Pulmonary artery endothelial cell (primary cell): ENCODE results near the gene PPP2R1A. TPM values are rescaled to one million over a fixed set of nuclear protein-coding genes. Genes with fewer than 3 reads are reported as not detected.
"Not testable (repeated sequence)": the region's sequence is repeated elsewhere in the genome, so short reads cannot be mapped to it uniquely, and the experiment has no call there.

Experiments used
- DNase-seq: peaks from one replicate; pipeline ENCODE4 v3.0.0-alpha.2; 2011; ENCODE audit warnings: low read depth, low spot score
- total RNA-seq: library from RNA; depleted of rRNA; stranded (reverse); fragments of >200 nt; gene quantifications from 2 replicates; pipeline ENCODE4 v1.2.3, GENCODE V29; 2014

The PPP2R1A gene
- total RNA-seq, 1 donor from 2014 or later = 116 TPM

DNA sequence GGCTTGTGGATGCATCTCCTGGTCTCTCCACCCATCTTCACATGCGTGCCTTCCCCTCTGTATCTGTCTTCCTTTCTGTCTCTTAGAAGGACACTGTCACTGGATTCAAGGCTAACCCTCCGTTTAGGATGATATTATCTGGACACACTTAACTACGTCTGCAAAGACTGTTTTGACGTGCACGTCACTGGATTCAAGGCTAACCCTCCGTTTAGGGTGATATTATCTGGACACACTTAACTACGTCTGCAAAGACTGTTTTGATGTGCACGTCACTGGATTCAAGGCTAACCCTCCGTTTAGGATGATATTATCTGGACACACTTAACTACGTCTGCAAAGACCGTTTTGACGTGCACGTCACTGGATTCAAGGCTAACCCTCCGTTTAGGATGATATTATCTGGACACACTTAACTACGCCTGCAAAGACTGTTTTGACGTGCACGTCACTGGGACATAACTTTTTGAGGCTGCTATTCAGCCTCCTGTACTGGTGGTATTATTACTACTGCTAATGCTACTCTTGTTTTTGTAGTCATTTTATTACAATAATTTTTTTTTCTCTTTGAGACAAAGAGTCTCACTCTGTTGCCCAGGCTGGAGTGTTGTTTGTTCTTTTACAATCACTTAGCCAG, 11.0 kb downstream of the PPP2R1A start:
- DNase-seq = not testable (repeated sequence)

DNA sequence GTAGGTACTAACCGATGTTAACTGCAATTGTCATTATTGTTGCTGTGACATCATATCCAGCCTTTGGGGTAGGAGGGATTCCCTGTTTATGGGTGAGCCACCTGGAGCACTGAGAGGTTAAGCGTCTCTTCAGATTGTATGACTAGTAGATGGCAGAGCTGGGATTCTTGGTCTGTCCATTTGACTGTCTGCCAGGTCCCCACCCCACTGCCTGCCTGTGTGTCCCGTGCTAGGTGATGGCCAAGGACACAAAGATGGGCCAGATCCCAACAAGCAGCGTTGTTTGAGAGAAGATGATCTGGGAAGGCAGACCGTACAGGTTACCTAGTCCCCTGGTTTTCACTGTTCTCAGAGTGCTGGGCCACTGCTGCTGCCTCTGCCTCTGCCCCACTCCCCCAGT, 16.6 kb downstream of the PPP2R1A start:
- DNase-seq = no peak

DNA sequence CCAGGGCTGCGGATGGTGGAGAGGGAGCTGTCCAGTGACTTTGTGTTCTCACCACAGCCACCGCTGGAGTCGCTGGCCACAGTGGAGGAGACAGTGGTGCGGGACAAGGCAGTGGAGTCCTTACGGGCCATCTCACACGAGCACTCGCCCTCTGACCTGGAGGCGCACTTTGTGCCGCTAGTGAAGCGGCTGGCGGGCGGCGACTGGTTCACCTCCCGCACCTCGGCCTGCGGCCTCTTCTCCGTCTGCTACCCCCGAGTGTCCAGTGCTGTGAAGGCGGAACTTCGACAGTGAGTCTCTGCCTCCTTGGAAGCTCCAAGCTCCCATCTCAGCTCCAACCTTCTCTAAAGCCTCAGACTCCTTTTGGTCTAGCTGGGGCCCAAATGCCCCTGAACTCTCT, 21.4 kb downstream of the PPP2R1A start:
- DNase-seq = no peak

DNA sequence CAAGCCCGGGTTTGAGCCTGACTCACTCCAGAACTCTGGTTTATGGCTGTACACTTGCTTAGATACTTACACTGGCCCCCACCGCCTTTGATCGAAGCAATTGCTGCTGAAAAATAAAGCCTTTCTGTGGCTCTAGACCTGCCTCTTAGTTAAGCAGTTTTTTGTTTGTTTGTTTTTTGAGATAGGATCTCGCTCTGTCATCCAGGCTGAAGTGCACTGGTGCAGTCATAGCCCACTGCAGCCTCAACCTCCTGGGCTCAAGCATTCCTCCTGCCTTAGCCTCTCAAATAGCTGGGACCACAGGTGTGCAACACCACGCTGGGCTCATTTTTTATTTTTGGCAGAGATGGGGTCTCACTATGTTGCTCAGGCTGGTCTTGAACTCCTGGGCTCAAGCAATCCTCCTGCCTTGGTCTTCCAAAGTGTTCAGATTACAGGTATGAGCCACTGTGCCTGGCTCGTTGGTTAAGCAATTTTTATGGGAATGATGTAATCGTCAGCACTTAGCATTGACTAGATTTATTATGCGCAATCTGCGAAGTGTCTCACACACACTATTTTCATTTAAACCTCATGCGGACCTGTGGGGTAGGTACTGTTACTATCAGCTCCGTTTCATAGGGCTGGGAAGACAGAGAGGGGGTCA, 22.2 kb downstream of the PPP2R1A start:
- no peak for DNase-seq

DNA sequence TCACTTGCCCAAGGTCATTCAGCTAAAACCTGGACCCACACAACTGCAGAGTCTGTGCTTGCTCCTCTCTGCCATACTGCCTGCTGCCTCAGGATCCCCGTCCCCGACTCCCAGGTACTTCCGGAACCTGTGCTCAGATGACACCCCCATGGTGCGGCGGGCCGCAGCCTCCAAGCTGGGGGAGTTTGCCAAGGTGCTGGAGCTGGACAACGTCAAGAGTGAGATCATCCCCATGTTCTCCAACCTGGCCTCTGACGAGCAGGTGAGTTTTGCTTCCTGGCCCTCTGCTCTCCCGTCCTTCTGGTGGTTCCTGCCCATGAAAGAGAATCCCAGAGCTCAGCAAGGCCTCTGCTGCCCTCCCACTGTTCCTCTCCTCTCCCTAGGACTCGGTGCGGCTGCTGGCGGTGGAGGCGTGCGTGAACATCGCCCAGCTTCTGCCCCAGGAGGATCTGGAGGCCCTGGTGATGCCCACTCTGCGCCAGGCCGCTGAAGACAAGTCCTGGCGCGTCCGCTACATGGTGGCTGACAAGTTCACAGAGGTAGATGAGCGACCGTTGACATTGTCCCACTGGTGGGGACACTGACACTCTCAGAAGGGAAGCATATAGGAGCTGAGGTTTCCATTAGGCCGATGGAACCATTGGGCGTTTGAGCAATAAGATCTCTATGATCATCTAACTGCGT, 22.9 kb downstream of the PPP2R1A start:
- no peak for DNase-seq

DNA sequence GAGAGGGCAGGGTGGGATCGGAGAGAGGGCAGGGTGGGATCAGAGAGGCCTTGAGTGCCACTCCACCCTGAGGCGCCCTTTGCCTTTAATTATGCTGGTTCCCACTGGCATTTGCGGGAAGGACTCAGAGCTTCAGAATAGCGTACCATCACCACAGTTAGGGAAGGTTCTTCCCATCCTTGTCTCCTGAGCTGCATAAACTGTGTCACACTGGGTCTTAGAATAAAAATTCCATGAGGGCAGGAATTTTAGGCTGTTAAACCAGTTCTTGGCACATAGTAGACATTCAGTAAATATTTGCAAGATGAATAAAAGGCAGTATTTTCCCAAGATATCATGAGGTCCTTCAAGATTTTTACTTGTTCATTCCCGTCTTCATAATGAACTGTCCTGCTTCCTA, 24.4 kb downstream of the PPP2R1A start:
- no peak for DNase-seq

DNA sequence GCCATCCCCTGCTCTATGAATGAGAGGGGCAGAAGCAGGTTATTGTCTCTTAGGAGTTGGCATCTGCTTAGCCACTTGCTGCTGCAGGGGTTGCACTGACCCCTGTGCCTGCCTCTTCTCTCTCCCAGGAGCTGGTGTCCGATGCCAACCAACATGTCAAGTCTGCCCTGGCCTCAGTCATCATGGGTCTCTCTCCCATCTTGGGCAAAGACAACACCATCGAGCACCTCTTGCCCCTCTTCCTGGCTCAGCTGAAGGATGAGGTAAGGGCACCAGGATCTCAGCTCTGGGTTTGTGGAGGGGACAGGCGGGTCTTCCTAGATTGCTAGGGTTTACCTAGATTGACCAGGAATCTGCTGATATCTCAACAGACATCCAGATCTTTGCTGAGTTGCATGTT, 26.5 kb downstream of the PPP2R1A start:
- DNase-seq = no peak

DNA sequence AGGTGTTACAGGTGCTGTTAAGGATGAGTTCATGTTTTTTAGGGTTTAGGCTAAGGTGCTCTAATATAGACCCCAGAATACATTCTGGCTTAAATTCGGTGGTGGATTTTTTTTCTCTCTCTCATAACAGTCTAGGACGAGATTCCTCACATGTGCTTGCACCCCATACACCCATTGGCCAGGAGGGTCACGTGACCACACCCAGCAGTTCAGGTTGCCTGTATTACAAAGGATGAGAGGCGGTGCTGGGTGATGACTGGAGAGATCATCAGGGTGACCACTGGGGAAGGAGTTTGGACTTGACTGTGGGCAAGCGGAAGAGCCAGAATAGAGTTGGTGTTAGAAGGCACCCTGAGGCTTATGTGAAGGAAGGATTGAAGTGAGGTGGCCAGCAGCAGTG, 27.7 kb downstream of the PPP2R1A start:
- DNase-seq = no peak

DNA sequence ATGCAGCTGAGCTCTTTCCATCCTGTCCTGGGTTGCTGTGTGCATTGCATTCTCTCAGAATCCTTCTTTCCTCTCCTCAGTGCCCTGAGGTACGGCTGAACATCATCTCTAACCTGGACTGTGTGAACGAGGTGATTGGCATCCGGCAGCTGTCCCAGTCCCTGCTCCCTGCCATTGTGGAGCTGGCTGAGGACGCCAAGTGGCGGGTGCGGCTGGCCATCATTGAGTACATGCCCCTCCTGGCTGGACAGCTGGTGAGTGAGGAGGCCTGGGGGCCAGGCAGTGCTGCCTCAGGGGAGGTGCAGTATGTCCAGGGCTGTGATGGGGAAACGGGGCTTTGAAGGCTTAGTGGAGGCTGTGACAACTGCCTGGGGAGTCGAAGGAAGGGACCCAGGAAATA, 29.8 kb downstream of the PPP2R1A start:
- DNase-seq = no peak

DNA sequence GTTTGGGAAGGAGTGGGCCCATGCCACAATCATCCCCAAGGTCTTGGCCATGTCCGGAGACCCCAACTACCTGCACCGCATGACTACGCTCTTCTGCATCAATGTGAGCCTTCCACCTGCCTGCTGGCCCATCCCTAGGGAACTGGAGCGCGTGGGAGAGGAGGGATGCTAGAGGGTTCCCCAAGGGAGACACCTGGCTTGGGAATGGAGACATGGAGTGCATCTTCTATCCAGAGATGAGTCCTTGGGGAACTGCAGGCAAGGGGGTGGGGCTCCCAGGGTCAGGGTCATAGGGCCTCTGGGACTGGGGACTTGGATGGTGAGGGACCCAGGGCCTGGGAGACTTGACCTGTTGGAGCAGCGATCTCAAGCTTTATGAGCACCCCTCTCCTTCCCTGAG, 31.2 kb downstream of the PPP2R1A start:
- no peak for DNase-seq

DNA sequence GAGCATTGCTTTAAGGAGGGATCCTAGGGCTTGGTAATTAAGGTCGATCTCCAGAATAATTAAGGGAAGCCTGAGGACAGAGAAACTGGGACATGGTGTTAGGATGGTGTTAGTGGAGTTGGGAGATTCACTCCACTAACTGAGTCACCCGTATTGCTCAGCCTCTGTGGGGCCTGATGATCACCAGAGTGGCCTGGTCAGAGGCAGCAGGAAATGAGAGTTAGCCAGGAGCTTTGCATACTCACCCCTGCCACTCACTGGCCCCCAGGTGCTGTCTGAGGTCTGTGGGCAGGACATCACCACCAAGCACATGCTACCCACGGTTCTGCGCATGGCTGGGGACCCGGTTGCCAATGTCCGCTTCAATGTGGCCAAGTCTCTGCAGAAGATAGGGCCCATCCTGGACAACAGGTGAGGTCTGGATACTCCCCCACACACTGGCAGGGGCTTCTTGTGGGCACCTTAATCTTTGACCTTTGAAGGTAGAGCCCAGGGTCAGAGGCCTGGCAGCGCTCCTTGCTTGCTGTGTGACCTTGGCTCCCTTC, 32.1 kb downstream of the PPP2R1A start:
- no peak for DNase-seq

DNA sequence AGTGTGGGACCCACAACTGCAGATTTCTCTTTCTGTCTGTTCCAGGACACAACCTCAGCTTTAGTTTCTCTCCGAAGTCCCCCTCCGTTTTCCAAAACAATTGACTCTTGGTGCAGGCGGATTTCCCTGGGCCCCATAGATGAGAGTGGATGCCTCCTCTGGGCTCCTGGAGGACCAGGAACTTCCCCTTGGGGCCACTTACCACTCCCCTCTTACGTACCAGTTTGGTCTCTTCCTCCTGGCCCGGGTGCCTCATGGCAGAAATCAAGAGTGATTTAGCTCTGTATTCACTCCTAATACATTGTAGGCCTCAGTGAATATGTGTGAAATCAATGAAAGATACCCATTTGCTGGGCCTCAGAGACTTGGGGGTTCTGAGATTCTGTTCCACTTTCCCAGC, 34.4 kb downstream of the PPP2R1A start:
- DNase-seq = no peak

DNA sequence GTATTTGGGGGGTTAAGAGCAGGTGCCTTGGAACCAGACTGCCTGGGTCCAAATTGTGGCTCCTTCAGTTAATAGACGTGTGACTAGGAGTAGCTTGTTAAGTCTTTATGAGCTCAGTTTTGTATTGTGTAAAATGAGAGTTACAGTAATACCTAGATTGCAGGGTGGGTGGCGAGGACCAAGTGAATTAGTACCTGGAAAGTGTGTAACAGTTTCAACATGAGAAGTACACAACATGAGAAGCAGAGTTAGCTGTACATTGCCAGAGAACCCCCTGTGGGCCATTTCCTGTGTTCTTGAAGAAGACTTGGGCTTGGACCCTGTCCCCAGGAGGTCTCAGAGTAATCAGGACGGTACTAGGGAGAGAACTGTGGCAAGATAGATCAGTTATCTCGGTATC, 36.8 kb downstream of the PPP2R1A start:
- no peak for DNase-seq

DNA sequence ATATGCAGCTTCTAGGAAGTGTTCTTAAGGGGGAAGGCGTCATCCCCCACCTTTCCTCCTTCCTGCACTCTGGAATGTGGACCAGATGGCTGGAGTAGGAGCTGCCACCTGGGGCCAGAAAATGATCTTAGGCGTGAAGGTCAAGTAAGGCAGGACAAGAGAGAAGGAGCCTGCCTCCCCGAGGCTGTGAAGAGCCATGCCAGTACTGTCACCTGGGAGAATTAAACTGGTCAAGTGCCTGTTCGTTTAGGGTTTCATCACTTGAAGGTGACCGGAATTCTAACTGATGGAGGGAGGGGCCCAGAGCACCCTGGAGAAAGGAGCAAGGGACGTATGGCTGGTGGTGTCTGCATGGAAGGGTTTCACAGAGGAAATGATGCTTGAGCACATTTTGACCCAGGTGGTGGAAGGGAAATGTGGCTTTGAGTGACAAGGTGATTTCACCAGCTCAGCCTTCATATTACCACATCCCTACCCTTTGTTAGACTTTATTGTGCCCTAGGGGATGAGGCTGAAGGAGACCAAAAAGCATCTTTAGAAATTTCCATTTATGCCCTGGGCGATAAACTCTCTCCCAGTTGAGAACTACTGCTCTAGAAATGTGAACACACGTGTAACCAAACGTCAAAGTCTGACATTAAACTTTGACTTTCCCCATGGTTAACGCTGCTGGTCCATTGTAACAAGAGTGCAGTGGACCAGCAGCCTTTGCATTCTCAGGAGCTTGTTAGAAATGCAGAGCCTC, 37.5 kb downstream of the PPP2R1A start:
- DNase-seq = no peak

DNA sequence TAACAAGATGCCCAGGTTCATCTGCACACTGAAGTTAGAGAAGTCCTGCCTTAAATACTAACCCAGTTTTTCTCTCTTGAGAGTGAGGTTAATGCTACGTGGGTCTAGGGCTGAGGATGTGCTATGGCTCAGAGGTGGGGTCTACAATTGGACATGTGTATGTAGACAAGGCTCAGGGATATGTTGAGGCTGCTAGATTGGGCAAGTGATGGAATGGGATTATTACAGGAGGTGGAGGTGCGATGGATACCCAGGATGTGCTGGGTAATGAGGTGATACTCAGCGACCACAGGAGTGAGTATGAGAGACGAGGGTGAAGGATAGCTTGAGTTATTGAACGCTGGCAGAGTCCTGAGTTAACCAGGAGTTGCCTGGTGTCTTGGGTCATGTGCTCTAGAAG, 38.1 kb downstream of the PPP2R1A start:
- no peak for DNase-seq

DNA sequence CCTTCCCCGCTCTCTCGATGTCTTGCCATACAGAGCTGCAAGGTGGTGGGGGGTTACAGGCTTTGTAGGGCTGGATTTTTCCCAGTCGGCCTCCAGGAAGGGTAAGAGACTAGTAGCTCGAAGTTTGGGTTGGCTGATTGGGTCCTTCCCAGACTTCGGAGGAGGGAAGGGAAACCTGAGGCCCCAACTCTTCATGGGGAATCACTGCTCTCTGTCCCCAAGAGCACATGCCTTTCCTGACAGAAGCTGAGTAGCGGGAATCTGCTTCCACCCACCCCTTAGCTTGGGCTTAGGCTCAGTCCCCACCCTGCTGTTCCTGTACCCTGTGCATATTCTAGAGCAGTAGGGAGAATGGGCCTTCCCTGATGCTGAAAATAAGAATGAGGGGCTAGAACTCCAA, 39.7 kb downstream of the PPP2R1A start:
- DNase-seq = no peak

DNA sequence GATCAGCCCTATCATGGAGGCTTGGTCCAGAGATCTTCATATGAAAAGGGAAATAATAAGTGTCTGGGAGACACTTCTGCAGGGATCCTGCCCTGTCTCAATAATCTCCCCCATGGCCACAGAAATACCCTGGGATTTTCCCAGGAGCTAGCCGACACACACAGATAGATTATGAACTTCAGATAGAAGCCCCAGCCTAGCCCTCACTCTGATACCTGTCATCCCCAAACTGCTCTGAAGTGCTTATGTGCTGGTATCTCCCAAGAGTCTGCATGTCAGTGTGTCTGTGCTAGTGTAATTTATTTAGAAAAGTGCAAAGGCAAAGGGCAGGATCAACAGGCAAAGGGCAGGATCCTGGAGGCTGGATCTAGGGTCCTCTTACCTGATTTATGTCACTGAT, 40.8 kb downstream of the PPP2R1A start:
- no peak for DNase-seq

DNA sequence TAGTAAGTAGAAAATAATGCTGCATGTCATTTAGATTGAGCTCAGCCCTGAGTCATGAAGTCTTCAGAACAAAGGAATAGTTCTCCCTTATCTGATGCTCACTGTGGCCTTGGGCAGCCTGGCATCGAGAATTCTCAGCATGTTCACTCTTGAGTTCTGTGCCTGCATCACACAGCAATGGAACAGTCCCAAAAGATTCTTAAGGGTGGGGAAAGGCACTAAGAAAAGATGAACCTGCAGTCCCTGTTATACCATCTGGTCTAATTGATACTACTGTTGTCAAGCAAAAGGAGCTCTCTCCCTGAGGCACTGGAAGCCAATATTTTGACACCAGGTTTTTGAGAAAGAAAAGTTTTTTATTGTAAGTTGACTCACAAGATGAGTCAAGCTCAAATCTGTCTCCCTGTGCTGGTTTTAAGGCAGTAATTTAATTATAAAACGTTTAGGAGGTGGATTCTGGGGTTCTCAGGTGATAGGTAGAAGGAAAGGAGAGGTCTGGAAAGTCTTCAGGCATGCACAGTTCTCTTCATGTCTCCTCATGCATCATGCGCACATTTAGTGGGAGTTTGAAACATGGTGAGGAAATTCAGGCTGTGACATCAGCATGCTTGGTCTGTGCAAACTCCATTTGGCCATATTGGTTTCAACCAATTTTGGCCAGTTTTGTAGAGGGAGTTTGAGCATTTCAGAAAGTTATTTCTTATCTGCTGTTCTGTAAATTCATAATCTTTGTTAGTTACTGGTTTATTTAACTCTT, 41.5 kb downstream of the PPP2R1A start:
- no peak for DNase-seq

DNA sequence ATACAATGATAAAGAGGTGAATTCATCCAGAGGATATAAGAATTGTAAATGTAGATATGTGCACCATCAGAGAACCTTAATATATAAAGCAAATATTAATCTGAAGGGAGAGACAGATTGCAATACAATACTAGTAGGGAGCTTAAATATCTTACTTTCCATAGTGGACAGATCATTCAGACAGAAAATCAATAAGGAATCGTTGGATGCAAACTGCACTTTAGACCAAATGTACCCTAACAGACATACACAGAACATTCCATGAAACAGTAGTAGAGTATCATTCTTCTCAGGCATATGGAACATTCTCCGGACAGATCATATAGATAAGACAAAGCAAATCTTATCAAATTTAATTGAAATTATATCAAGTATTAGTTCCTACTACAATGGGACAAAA, 44.6 kb downstream of the PPP2R1A start:
- no peak for DNase-seq

DNA sequence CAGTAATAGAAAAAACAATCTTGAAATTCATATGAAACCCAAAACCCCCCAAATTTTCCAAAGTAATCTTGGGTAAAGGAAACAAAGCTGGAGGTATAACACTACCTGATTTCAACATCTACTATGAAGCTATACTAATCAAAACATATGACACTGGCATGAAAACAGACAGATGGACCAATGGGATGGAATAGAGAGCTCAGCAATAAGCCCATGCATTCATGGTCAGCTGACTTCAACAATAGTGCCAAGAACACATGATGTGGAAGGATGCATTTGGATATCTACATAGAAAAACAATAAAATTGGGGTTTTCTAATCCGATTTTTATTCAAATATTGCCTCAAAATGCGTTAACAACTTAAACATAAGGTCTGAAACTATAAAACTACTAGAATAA, 47.3 kb downstream of the PPP2R1A start:
- DNase-seq = no peak

DNA sequence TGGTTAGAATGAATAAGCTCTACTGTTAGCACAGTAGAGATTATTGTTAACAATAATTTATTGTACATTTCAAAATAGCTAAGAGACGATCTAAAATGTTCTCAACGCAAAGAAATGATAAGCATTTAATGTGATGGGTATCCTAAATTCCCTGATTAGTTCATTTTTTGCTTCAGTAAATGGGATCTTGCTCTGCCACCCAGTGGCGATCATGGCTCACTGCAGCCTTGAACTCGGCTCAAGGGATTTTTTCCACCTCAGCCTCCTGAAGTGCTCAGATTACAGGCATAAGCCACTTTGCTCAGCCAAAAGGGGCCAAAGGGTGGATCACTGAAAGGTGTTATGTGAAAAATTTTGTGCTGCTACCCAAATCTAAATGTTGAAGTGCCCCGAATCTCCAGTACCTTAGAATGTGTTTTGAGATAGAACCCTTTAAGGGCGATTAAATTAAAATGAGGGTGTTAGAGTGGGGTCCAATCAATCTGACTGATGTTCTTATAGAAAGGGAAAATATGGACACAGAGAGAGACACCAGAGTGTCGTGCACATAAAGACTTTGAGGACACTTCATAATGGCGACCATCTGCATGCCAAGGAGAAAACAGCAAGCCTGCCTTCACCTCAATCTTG, 48.0 kb downstream of the PPP2R1A start:
- DNase-seq = peak; percentile 8
